DND-41 (cell line): ENCODE results near the gene GBX1.

ENCODE experiments used
- CTCF ChIP-seq: IDR thresholded peaks from 2 replicates; pipeline ENCODE4 v1.5.1; 2012; ENCODE audit warnings: borderline replicate concordance, low read length, moderate library complexity, mild to moderate bottlenecking; ENCODE audit not compliant: poor library complexity, severe bottlenecking; ENCODE audit errors: extremely low read depth
- EZH2 ChIP-seq: IDR thresholded peaks from 3 replicates; pipeline ENCODE4 v1.6.1; 2012; ENCODE audit warnings: borderline replicate concordance, low read depth, mild to moderate bottlenecking, moderate library complexity, low read length, inconsistent platforms; ENCODE audit not compliant: severe bottlenecking

- TF ChIP-seq CTCF (no peak), EZH2 (no peak)
Observed at GRCh38 chr7:151143261-151144015, 24.1 kb downstream of the GBX1 start.
